Ascending aorta (tissue), 2 donors: ENCODE results near the gene PRKCA. TPM values are rescaled to one million over a fixed set of nuclear protein-coding genes. Genes with fewer than 3 reads are reported as not detected.

Experiments
- DNase-seq, 2 donors: peaks; one replicate each; pipeline ENCODE4 v3.0.0-alpha.2; 2019; ENCODE audit warnings: low spot score in 2 of 2
- H3K27ac ChIP-seq, 2 donors: fragments of 200-600 bp; sonication (generic); one replicate each; pipeline ENCODE4 v1.5.1; 2016 to 2017; ENCODE audit warnings: mild to moderate bottlenecking in 1 of 2
- H3K27me3 ChIP-seq: fragments of 200-600 bp; sonication (generic); one replicate; pipeline ENCODE4 v1.5.1; 2017
- H3K36me3 ChIP-seq, 2 donors: fragments of 200-600 bp; sonication (generic); one replicate each; pipeline ENCODE4 v1.5.1; 2016
- H3K4me1 ChIP-seq, 2 donors: fragments of 200-600 bp; sonication (generic); one replicate each; pipeline ENCODE4 v1.5.1; 2016 to 2017; ENCODE audit warnings: mild to moderate bottlenecking in 1 of 2
- H3K4me3 ChIP-seq, 2 donors: fragments of 200-600 bp; sonication (generic); one replicate each; pipeline ENCODE4 v1.5.1; 2016 to 2017; ENCODE audit warnings: mild to moderate bottlenecking in 1 of 2
- H3K9me3 ChIP-seq, 2 donors: fragments of 200-600 bp; sonication (generic); one replicate each; pipeline ENCODE4 v1.5.1; 2016
- intact Hi-C: fragments of 100-400 bp; cut with DNase I; formaldehyde crosslinking; loops from one replicate; pipeline ENCODE4 v1.15.1; 2023
- total RNA-seq: library from RNA; depleted of rRNA; stranded (reverse); fragments of >200 nt; gene quantifications from one replicate; pipeline ENCODE4 v1.1.0, GENCODE V29; 2016
- TF ChIP-seq, protein P1 (sequence below), 3 experiments: fragments of 200-600 bp in 2 of 3; fragments of 450-650 bp in 1 of 3; sonication (generic) in 2 of 3; IDR thresholded peaks; one replicate each; pipeline ENCODE4 v1.5.1; 2016 to 2019; ENCODE audit warnings: antibody characterized with exemption in 3 of 3, mild to moderate bottlenecking in 1 of 3, moderate library complexity in 1 of 3

The PRKCA gene
- total RNA-seq, 1 donor from 2014 or later: 3.2 TPM

GRCh38 chr17:66650544-66650877, 348.1 kb downstream of the PRKCA start:
- Histone ChIP-seq H3K27me3 (no peaks in the 10 kb centered on the region), H3K4me1 (no peaks in the 10 kb centered on the region), H3K27ac (no peak overlapping the region), H3K4me3 (no peak overlapping the region), H3K9me3 (no peaks in the 10 kb centered on the region), H3K36me3 (no peaks in the 10 kb centered on the region)
- intact Hi-C loops: no loop called here
- TF ChIP-seq, protein P1, sequence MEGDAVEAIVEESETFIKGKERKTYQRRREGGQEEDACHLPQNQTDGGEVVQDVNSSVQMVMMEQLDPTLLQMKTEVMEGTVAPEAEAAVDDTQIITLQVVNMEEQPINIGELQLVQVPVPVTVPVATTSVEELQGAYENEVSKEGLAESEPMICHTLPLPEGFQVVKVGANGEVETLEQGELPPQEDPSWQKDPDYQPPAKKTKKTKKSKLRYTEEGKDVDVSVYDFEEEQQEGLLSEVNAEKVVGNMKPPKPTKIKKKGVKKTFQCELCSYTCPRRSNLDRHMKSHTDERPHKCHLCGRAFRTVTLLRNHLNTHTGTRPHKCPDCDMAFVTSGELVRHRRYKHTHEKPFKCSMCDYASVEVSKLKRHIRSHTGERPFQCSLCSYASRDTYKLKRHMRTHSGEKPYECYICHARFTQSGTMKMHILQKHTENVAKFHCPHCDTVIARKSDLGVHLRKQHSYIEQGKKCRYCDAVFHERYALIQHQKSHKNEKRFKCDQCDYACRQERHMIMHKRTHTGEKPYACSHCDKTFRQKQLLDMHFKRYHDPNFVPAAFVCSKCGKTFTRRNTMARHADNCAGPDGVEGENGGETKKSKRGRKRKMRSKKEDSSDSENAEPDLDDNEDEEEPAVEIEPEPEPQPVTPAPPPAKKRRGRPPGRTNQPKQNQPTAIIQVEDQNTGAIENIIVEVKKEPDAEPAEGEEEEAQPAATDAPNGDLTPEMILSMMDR (IDR thresholded peaks at IDR 0.05): no peak
- DNase-seq: no peak

DNA sequence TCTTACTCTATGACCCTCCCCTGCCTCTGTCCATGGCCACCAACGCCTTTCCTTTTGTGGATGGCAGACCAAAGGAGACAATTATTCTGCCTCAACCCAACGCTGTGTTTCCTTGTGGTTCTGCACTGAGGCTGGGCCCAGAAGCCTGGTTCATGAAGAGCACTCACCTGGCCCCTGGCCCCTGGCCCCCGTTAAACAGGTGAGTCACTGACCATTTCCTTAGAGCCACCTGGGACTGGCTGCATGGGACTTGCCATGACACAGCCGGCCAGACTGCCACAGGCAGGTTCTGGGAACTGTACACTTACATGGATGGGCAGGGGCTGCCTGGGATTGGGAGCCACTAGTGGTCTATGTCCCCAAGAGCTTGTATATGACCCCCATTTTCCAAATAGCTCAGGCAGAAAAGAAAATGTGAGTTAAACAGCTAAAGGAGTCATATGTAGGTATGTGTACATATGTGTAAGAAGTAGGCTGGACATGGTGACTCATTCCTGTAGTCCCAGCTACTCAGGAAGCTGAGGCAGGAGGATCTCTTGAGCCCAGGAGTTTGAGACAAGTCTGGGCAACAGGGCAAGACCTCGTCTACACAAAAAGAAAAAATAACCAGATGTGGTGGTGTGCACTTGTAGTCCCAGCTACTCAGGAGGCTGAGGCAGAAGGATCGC, 350.6 kb downstream of the PRKCA start:
- Histone ChIP-seq H3K27me3 (no peaks in the 10 kb centered on the region), H3K36me3 (no peaks in the 10 kb centered on the region), H3K4me1 (no peaks in the 10 kb centered on the region), H3K9me3 (no peaks in the 10 kb centered on the region), H3K27ac (no peak overlapping the region), H3K4me3 (no peak overlapping the region)
- TF ChIP-seq, protein P1 (IDR thresholded peaks at IDR 0.05): no peak
- DNase-seq: no peak
- intact Hi-C loops: no loop called here

GRCh38 chr17:66654106-66654740, 351.8 kb downstream of the PRKCA start:
- Histone ChIP-seq H3K27ac (no peak overlapping the region), H3K27me3 (no peaks in the 10 kb centered on the region), H3K4me1 (no peaks in the 10 kb centered on the region), H3K9me3 (no peaks in the 10 kb centered on the region), H3K4me3 (no peak overlapping the region), H3K36me3 (no peaks in the 10 kb centered on the region)
- TF ChIP-seq, protein P1 (IDR thresholded peaks at IDR 0.05): no peak
- intact Hi-C loops: no loop called here
- no peak for DNase-seq

DNA sequence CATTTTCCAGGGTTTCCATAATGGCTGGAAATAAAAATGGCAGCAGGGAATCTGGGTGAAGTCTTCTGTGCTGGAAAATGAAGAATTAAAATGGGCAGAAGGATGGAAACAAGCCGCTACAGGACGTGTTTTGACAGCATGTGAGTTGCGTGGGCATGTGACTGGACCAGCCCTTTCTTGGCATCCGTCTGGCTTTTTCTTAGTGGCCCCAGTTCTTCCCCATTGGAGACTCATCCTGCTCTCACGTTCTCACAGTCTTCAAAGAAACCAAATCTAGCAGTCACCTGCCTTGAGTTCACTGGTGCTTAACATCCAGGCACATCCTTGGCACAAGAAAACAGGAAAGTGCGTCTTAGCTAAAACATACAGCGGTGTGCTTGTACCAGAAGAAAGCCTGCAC, 352.4 kb downstream of the PRKCA start:
- intact Hi-C loops: no loop called here
- no peak for DNase-seq
- no peaks in the 10 kb centered on the region for H3K36me3 ChIP-seq
- H3K9me3 ChIP-seq: no peaks in the 10 kb centered on the region
- no peak overlapping the region for H3K27ac ChIP-seq
- no peaks in the 10 kb centered on the region for H3K4me1 ChIP-seq
- TF ChIP-seq, protein P1 (IDR thresholded peaks at IDR 0.05): no peak
- no peaks in the 10 kb centered on the region for H3K27me3 ChIP-seq
- no peak overlapping the region for H3K4me3 ChIP-seq

DNA sequence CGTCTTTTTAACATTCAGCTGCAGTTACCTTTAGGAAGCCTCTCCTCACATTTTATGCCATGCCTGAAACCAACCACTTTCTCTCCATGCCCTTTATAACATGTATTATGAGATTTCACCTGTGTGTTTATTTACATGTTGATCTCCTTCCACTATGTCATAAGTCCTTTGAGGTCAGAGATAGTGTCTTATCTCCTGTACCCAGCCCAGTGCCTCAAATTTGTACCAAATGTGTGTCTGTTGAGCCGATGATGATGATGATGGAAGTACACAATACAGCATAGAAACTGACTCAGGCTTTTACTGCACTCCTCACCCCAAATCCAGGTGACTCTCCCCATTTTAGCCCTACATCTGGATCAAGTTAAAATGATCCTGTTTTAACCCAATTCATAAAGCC, 353.0 kb downstream of the PRKCA start:
- H3K36me3 ChIP-seq: no peaks in the 10 kb centered on the region
- intact Hi-C loops: no loop called here
- H3K4me3 ChIP-seq: no peak overlapping the region
- H3K27me3 ChIP-seq: no peaks in the 10 kb centered on the region
- DNase-seq: no peak
- no peaks in the 10 kb centered on the region for H3K9me3 ChIP-seq
- TF ChIP-seq, protein P1 (IDR thresholded peaks at IDR 0.05): no peak
- no peak overlapping the region for H3K27ac ChIP-seq
- no peaks in the 10 kb centered on the region for H3K4me1 ChIP-seq
